AG20443 (cell line): ENCODE results near the gene TP73.

Source experiments
- DNase-seq: peaks from one replicate; pipeline ENCODE4 v3.0.0; 2012; ENCODE audit warnings: low spot score, mixed read lengths

The TP73 gene

GRCh38 chr1:3672971-3673361 is 20.6 kb downstream of the TP73 start:
- DNase-seq, result no peak

DNA sequence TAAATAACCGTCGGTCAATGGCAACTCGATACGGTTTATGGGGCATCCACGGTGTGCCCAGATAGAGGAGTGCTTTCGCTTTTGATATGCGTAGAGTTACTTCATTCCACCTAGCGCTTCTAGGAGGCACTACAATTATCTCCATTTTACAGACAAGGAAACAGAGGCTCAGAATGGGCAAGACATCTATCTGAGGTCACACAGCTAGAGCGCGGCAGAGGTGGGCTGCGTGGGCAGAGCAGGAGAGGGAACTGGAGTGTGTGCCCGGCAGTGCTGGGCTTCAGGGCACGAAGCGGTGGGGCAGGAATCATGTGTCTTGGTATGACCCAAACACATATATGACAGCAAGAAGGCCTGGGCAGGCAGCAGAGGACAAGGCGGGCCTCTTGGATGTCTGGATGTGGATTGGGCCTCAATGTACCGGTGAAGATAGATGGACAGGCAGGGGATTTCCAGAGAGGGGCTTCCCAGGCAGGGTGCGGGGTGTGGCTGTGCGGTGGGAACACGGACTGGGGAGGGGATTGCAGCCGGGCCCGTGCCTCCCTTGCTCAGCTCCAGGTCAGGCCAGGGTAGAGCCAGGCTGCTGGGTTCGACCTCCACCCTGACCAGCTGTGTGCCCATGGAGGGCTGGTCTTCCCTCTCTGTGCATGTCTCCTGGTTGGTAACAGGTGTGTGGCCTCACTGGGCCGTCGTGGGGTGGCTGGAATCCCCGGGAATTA is 21.2 kb downstream of the TP73 start:
- no peak for DNase-seq

DNA sequence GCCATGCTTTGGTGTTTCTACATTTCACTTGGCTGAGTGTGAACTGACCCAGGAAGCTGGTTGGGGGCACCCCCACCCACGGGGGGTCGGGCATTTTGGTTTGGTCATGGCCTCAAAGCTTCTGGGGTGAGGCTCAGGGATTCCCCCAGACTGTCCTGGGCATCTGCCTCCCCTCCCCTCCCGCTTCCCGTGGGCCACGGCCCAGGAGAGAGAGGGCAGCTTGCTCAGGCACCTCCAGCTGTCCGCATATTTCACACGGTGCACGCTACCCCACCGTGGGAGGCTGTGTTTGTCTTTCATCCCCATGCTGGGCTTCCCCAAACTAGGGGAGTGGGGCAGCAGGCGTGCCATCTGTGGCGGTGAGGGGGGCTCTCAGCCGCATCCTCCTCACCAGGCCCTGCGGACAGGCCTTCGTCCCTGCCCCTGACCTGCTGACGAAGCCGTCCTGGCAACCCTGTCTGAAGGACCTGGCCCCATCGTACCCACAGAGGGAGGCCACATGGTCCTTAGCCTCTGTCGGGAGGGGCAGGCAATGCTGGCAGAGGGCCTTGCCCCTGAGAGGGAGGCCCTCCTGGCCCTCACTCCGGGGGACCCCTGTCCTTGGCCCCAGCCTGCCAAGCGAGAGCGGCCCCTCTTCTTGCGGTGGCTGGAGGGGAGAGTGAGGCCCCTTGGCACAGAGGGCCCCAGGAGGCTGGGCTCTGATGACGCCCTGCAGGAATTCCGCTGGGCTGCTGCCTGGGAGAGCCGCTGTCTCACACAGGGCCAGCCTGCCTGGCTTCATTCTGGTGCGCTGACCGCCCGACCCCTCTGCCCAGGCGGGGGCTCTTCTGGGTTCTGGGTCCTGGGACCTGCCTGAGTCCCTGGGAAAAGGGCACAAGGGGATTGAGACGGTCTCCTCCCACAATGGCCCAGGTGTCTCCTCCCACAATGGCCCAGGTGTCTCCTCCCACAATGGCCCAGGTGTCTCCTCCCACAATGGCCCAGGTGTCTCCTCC is 22.1 kb downstream of the TP73 start:
- peak; percentile 63 for DNase-seq

GRCh38 chr1:3675436-3675835 is 23.1 kb downstream of the TP73 start:
- DNase-seq, result no peak

DNA sequence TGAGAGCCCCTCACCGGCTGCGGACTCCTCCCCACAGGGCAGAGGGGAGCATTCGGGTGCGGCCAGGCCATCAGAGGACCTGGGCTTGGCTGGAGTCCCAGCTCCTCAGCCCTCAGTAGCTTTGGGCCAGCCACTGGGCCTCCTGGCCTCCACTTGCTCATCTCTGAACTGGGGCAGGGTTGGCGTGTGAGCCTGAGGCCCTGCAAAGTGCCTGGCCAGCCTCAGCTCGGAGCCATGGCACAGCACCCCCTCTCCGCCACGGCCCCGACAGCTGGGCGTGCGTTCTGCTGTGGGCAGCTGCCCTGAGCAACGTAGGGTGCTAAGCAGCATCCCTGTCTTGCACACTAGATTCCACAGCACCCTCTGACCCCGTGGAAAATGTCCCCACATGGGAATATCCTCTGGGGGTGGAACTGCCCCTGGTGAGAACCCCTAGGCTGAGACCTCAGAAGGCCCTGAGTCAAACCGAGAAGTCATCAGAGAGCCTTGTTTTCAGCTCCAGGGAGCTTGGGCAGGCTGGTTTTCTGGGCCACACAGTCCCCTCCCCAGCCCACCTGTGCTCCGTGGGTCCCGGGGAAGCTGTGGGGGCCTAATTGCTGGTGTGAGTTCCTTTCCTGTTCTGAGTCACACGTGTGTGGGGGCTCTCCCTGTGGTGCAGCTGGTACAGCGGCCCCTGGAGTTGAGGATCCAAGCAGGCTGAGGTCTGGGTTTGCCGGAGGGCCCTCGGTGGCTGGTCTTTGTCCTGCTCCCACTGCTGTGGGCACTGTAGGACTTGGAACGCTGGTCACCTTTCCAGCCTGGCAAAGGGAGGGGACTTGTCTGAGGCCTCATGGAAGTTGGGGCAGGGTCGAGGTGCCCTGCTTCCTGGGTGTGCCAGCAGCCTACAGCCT is 24.5 kb downstream of the TP73 start:
- DNase-seq, result no peak

DNA sequence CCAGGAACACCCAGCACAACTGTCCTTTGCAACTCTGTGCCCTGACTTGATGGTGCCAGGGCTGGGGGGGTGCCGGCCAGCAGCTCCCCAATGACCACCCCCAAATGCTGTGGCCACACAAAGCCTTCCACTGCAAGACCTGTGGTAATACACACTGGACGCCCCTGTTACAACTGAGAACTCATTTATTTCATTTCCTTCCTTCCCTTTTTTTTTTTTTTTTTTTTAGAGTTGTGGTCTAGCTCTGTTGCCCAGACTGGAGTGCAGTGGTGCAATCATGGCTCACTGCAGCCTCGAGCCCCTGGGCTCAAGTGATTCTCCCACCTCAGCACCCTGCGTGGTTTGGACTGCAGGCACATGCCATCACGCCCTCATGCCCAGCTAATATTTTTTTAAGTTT is 25.2 kb downstream of the TP73 start:
- no peak for DNase-seq

DNA sequence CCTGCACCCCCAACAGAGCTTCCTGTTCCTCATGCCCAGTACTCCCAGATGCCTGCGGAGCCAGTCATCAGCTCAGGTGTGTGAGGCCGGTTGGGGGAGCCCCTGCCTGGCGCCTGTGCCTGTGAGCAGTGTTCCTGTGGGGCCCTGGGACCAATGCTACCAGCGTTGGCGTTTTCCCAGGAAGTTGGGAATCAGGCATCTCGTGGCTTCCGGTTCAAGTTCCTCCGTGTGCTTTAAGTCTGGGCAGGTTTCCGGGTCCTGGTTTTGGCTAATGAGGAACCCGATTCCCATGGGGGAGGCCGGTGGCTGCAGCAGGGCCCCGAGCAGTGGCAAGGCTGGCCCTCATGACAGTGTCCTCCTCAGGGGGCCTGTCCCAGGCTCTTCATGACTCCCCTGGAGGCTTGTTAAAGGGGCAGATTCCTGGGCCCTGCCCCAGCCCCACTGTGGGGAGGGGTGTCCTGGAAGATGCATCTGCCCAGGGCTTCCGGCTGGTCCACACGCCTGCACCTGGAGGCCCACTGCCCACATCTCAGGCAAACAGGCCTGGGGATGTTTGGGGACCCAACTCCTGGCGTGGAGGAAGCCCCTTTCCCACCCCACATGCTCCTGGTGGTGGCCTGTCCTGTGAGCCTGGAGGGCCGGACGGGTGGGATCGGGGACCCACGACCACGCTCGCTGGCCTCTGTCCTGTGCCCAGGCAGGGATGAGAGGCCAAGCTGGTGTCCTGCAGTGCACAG is 26.2 kb downstream of the TP73 start:
- no peak for DNase-seq

- no peak for DNase-seq
Measured at GRCh38 chr1:3679098-3679555, 26.8 kb downstream of the TP73 start.

DNA sequence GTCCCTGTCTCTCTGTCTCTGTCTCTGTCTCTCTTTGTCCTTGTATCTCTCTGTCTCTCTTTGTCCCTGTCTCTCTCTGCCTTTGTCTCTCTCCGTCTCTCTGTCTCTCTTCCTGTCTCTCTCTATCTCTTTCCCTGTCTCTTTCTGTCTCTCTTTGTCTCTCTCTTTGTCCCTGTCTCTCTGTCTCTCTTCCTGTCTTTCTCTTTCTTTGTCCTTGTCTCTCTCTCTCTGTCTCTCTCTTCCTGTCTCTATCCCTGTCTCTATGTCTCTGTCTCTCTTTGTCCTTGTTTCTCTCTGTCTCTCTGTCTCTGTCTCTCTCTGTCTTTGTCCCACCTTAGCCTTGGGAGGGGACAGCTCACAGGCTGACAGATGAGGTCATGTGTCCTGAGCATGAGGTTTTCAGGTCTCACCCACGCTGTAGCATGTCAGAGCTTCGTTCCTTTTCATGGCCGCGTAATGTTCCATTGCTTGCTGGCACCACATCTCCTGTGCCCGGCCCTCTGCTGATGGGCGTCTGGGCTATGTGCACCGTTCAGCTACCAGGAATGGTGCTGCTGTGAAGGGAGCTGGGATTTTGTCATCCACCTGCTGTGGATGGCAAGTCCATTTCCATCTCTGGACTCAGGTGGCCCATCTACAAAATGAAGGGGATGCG is 27.6 kb downstream of the TP73 start:
- DNase-seq, result no peak

DNA sequence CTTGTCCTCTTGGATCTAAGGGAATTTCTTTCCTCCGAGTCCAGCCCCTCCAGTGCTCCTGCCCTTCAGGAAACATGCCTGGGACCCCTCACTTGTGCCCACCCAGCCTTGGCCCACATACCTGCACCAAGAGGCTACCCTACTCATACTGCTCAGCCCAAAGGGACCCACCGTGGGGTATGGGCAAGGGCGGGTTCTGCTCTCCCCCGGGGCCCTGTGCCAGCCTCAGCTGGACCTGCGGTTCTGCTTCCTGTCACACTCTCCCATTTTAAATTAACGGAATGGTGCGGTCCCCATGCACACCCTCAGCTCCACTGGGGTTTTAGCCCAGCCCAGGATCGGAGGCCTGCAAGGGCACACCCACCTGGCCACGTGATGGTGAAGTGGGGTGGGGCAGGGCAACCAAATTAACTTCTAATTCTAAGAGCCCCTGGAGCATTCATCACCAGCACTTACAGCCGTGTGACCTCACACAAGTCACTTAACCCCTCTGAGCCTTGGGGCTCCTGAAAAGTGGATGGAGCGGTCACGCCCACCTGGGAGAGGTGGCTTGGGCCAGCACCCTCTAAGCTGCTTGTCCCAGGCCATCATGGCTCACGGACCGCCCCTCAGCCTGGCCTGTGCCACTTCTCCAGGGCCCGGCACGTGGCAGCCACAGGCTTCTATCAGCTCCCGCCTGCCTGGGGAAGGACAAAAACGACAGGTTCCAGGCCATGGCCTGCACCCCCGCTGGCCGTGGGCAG is 28.3 kb downstream of the TP73 start:
- DNase-seq, result no peak

DNA sequence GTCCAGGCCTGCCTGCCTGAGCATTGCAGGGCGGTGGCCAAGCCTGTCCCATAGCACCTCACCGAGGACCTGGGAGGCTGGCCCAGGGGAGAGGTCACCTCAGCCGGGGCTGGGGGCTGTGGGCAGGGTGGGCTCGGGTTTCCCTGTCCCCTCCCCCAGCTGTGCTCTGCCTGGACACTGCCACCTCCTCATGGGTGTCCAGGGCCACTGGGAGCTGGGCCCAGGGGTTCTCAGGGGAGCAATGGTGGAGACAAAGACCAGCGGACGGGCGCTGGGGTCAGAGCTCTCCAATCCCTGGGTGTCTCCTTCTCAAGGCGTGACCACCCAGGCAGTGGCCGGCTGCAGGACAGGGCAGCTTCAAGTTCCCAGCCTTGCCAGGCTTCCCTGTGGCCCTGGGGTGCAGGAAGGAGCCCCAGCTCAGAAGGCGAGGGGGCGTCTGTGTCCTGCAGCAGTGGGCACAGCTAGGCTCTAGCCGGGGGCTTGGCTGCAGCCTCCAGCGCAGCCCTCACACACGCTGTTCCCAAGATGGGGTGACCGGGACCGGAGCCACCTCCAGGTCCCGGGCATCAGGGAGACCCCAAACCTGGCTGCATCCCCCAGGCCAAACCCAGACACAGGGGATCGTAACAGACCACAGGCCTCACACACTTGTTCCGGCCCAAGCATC is 29.0 kb downstream of the TP73 start:
- DNase-seq, result no peak

DNA sequence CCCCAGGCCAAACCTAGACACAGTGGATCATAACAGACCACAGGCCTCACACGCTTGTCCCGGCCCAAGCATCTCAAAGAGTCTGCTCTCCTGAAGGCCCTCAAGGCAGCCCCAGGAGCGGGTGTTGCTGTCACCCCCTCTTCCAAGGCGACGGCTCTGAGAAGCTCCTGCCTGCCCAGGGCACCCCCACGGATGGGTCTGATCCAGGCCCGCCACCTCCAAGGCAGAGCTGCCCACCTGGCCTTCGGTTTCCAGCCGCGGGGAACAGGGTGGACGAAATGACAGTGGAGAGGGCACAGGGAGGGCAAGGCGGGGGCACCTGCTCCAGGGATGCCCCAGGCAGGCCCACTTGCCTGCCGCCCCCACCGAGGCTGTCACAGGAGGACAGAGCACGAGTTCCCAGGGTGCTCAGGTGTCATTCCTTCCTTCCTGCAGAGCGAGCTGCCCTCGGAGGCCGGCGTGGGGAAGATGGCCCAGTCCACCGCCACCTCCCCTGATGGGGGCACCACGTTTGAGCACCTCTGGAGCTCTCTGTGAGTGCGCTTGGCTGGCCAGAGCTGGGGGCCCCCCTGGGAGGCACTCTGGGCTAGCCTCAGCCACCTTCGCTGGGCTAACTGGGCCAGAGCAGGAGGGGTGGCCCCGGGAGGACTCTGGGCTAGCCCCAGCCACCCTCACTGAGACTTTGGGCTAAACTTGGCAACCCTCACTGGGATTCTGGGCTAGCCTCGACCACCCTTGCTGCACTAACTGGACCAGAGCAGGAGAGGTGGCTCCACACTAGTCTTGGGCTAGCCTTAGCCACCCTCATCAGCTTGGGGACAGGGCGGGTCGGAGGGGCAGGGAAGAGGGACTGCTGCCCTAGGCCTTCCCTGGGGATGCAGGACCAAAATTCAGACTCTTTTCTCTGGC is 29.8 kb downstream of the TP73 start:
- DNase-seq, result no peak

GRCh38 chr1:3683197-3683596 is 30.9 kb downstream of the TP73 start:
- DNase-seq, result no peak

GRCh38 chr1:3683992-3684391 is 31.7 kb downstream of the TP73 start:
- peak; percentile 85 for DNase-seq

GRCh38 chr1:3685222-3685621 is 32.9 kb downstream of the TP73 start:
- DNase-seq, result no peak

DNA sequence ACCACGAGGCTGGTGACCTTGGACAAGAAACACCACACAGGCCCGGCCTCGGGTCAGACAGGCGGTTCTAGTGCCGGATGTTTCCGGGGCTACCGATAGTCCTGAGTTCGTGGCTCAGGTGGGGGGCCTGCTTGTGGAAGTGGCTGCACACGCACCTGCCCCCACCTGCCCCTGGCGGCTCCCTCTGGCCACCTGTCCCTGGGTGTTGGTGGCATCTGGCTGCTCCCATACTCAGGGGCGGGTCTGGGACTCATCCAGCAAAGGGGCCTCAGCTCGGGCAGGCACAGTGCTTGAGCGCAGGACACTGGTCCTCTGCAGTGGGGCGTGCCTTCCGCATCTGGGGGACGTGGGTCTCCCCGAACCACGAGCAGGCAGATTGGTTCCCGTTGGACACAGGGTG is 33.6 kb downstream of the TP73 start:
- no peak for DNase-seq

- no peak for DNase-seq
Measured at GRCh38 chr1:3687504-3687903, 35.2 kb downstream of the TP73 start.

DNA sequence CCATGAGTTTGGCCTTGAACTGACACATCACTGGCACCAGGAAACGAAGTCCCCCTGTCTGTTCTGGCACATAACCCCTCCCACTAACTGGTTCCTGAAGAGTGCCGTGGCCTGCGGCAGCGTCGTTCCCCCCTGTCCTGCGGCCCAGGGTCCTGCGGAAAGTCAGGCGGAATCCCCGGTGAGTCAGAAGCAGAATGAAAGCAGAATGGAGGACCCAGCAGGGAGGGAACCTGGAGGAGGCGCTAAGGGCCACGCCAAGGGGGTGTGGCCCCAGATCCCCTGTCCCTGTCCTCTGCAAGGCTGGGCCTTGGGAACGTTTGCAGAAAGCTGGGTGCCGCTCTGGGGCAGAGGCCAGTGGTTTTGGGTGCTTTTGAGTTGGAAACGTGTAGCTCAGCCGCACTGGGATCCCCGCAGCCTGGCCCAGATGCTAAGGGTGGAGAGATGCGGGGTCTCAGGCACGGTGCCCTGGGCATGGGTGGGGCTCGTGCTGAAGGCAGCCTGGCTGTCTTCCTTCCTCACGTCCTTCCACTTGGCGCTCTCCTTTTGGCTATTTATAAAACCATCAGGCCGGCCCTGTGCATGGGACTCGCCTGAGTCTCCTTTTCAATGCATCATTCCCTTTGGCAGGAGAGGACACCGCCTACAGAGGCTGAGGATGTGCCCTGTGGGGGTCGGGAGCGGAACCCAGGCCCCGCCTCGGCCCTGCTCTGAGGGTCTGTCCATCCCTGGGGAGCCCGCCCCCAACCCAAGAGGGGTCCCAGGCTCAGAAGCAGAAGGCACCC is 36.2 kb downstream of the TP73 start:
- peak; percentile 59 for DNase-seq
